H9 (cell line): ENCODE data around the gene CDH26. TPM values are rescaled to one million over a fixed set of nuclear protein-coding genes. Genes with fewer than 3 reads are reported as not detected.

ENCODE experiments used
- DNase-seq: peaks from one replicate; pipeline ENCODE4 v3.0.0-alpha.2; 2017
- H2AFZ ChIP-seq: one replicate; pipeline ENCODE4 v1.6.1; 2013; ENCODE audit warnings: mild to moderate bottlenecking, low read length, control low read depth, moderate library complexity
- H2AK5ac ChIP-seq: 2 replicates; pipeline ENCODE4 v1.6.1; 2013; ENCODE audit warnings: low read length, control low read depth, mixed read lengths; ENCODE audit not compliant: insufficient read length
- H2BK120ac ChIP-seq: one replicate; pipeline ENCODE4 v1.6.1; 2013; ENCODE audit warnings: low read depth, mild to moderate bottlenecking, low read length, control low read depth, inconsistent platforms; ENCODE audit not compliant: poor library complexity, severe bottlenecking
- H2BK12ac ChIP-seq: 2 replicates; pipeline ENCODE4 v1.6.1; 2013; ENCODE audit warnings: low read length, control low read depth, mixed read lengths, low read depth; ENCODE audit not compliant: insufficient read length
- H2BK15ac ChIP-seq: 2 replicates; pipeline ENCODE4 v1.6.1; 2013; ENCODE audit warnings: low read depth, low read length, control low read depth
- H2BK20ac ChIP-seq: one replicate; pipeline ENCODE4 v1.6.1; 2013; ENCODE audit warnings: low read depth, mild to moderate bottlenecking, low read length, control low read depth, inconsistent platforms; ENCODE audit not compliant: poor library complexity, severe bottlenecking
- H2BK5ac ChIP-seq: 2 replicates; pipeline ENCODE4 v1.6.1; 2013; ENCODE audit warnings: low read length, control low read depth, mixed read lengths; ENCODE audit not compliant: insufficient read length
- H3K14ac ChIP-seq: 2 replicates; pipeline ENCODE4 v1.6.1; 2013; ENCODE audit warnings: low read length, control low read depth; ENCODE audit not compliant: insufficient read depth
- H3K18ac ChIP-seq: 2 replicates; pipeline ENCODE4 v1.6.1; 2013; ENCODE audit warnings: low read depth, mild to moderate bottlenecking, mixed read lengths, low read length, control low read depth; ENCODE audit not compliant: insufficient read length
- H3K23ac ChIP-seq: 2 replicates; pipeline ENCODE4 v1.6.1; 2013; ENCODE audit warnings: low read length, control low read depth, mixed read lengths, low read depth; ENCODE audit not compliant: insufficient read length
- H3K23me2 ChIP-seq: 2 replicates; pipeline ENCODE4 v1.6.1; 2013; ENCODE audit warnings: low read depth, mild to moderate bottlenecking, mixed read lengths, low read length, control low read depth; ENCODE audit not compliant: insufficient read length, poor library complexity, severe bottlenecking
- H3K27ac ChIP-seq: 2 replicates; pipeline ENCODE4 v1.5.1; 2013; ENCODE audit warnings: low read length, control low read depth, mixed read lengths, low read depth; ENCODE audit not compliant: insufficient read length
- H3K27me3 ChIP-seq: 2 replicates; pipeline ENCODE4 v1.6.1; 2013; ENCODE audit warnings: low read length, control low read depth, inconsistent platforms; ENCODE audit not compliant: insufficient read depth
- H3K4ac ChIP-seq: 2 replicates; pipeline ENCODE4 v1.6.1; 2013; ENCODE audit warnings: low read depth, mild to moderate bottlenecking, control low read depth, inconsistent platforms, low read length, moderate library complexity
- H3K4me1 ChIP-seq: 2 replicates; pipeline ENCODE4 v1.6.1; 2013; ENCODE audit warnings: low read length, control low read depth, inconsistent platforms; ENCODE audit not compliant: insufficient read depth
- H3K4me2 ChIP-seq: 2 replicates; pipeline ENCODE4 v1.6.1; 2013; ENCODE audit warnings: low read length, control low read depth, mixed read lengths; ENCODE audit not compliant: insufficient read length, insufficient read depth
- H3K56ac ChIP-seq: 2 replicates; pipeline ENCODE4 v1.6.1; 2013; ENCODE audit warnings: low read depth, mild to moderate bottlenecking, mixed read lengths, low read length, control low read depth; ENCODE audit not compliant: insufficient read length
- H3K79me1 ChIP-seq: 2 replicates; pipeline ENCODE4 v1.6.1; 2013; ENCODE audit warnings: low read depth, mild to moderate bottlenecking, moderate library complexity, low read length, control low read depth, inconsistent platforms; ENCODE audit not compliant: insufficient read depth, poor library complexity, severe bottlenecking
- H3K79me2 ChIP-seq: 2 replicates; pipeline ENCODE4 v1.6.1; 2013; ENCODE audit warnings: low read length, control low read depth, inconsistent platforms; ENCODE audit not compliant: insufficient read depth
- H3K9ac ChIP-seq: 2 replicates; pipeline ENCODE4 v1.6.1; 2013; ENCODE audit warnings: low read length, control low read depth, mixed read lengths; ENCODE audit not compliant: insufficient read length; ENCODE audit errors: extremely low read depth
- H3K9me3 ChIP-seq: one replicate; pipeline ENCODE4 v1.6.1; 2013; ENCODE audit warnings: low read depth, low read length, inconsistent platforms; ENCODE audit not compliant: control insufficient read depth
- H3T11ph ChIP-seq: one replicate; pipeline ENCODE4 v1.6.1; 2013; ENCODE audit warnings: mild to moderate bottlenecking, low read length, control low read depth, inconsistent platforms
- H4K20me1 ChIP-seq: one replicate; pipeline ENCODE4 v1.6.1; 2013; ENCODE audit not compliant: control insufficient read depth, insufficient read length, insufficient read depth
- H4K5ac ChIP-seq: 2 replicates; pipeline ENCODE4 v1.6.1; 2013; ENCODE audit warnings: low read depth, mild to moderate bottlenecking, mixed read lengths, low read length, control low read depth; ENCODE audit not compliant: insufficient read length
- H4K8ac ChIP-seq: replicated peaks from 2 replicates; pipeline ENCODE4 v1.6.1; 2013; ENCODE audit warnings: low read length, control low read depth, mixed read lengths, low read depth; ENCODE audit not compliant: insufficient read length
- H4K91ac ChIP-seq: 2 replicates; pipeline ENCODE4 v1.6.1; 2013; ENCODE audit warnings: low read depth, mild to moderate bottlenecking, moderate library complexity, mixed read lengths, low read length, control low read depth; ENCODE audit not compliant: insufficient read length
- H3K27ac Mint-ChIP-seq, 3 experiments: 2 replicates in 2 of 3; 3 replicates in 1 of 3; pipeline ENCODE4 v1.8.0; 2020 to 2021; ENCODE audit warnings: mixed read lengths in 3 of 3, mild to moderate bottlenecking in 1 of 3, moderate library complexity in 1 of 3
- H3K27me3 Mint-ChIP-seq: 2 replicates; pipeline ENCODE4 v1.8.0; 2021; ENCODE audit warnings: low read depth, mild to moderate bottlenecking, moderate library complexity, mixed read lengths
- H3K36me3 Mint-ChIP-seq, 3 experiments: 2 replicates in 2 of 3; 3 replicates in 1 of 3; pipeline ENCODE4 v1.8.0; 2020 to 2021; ENCODE audit warnings: low read depth in 3 of 3, mixed read lengths in 3 of 3; ENCODE audit not compliant: insufficient read depth in 1 of 3
- H3K4me1 Mint-ChIP-seq, 2 experiments: 2 replicates each; pipeline ENCODE4 v1.8.0; 2020; ENCODE audit warnings: mixed read lengths in 2 of 2
- H3K4me3 Mint-ChIP-seq, 2 experiments: 2 replicates in 1 of 2; 3 replicates in 1 of 2; pipeline ENCODE4 v1.8.0; 2020 to 2021; ENCODE audit warnings: mild to moderate bottlenecking in 2 of 2, mixed read lengths in 2 of 2, moderate library complexity in 1 of 2
- H3K9me3 Mint-ChIP-seq, 2 experiments: 2 replicates in 1 of 2; 3 replicates in 1 of 2; pipeline ENCODE4 v1.8.0; 2020; ENCODE audit warnings: mild to moderate bottlenecking in 2 of 2, mixed read lengths in 2 of 2, moderate library complexity in 1 of 2
- CTCF ChIP-seq: fragments of 200-600 bp; sonication (generic); conservative IDR thresholded peaks from 3 replicates; pipeline ENCODE4 v1.8.0; 2021; ENCODE audit warnings: antibody characterized with exemption, mild to moderate bottlenecking
- WGBS: extraction: QIAGEN DNeasy Blood & Tissue Kit; methylation state at CpG from one replicate; pipeline ENCODE4 v1.1.7; 2013; ENCODE audit warnings: missing lambda C conversion rate, low lambda C conversion rate, mixed read lengths; ENCODE audit not compliant: insufficient read length; ENCODE audit errors: extremely low coverage; 5-methylcytosine and 5-hydroxymethylcytosine counted together
- total RNA-seq: library from RNA; stranded (reverse); gene quantifications from 2 replicates; pipeline ENCODE4 v1.2.1, GENCODE V29; 2021

Gene CDH26
- total RNA-seq, 1 experiment from 2014 or later: 0.79 TPM

GRCh38 chr20:60043435-60043834 lies 85.2 kb downstream of the CDH26 start:
- H3K4me1 Mint-ChIP-seq: peaks cover 16 to 24% of the 10 kb centered on the region in 2 experiments
- Histone ChIP-seq H4K8ac (no peak overlapping the region), H3K27me3 (no peaks in the 10 kb centered on the region), H3K27ac (no peak overlapping the region), H3K23me2 (no peaks in the 10 kb centered on the region), H2BK20ac (no peak overlapping the region), H3K9ac (no peak overlapping the region), H3K9me3 (no peaks in the 10 kb centered on the region), H2BK12ac (no peak overlapping the region), H3K14ac (no peak overlapping the region), H3K23ac (no peak overlapping the region), H3K79me2 (no peaks in the 10 kb centered on the region), H4K5ac (no peak overlapping the region), H4K91ac (no peak overlapping the region), H2AFZ (no peak overlapping the region), H3K79me1 (no peaks in the 10 kb centered on the region), H3K4me2 (no peak overlapping the region), H3T11ph (no peak overlapping the region), H3K56ac (no peak overlapping the region), H4K20me1 (no peaks in the 10 kb centered on the region), H3K4ac (no peak overlapping the region), H3K18ac (no peak overlapping the region), H2AK5ac (no peak overlapping the region), H2BK5ac (no peak overlapping the region), H2BK15ac (no peak overlapping the region), H3K4me1 (0 out of 2 replicates have a peak, but pooled peaks cover 3% of the 10 kb centered on the region), H2BK120ac (no peak overlapping the region)
- DNase-seq: no peak
- TF ChIP-seq CTCF: no peak
- H3K27ac Mint-ChIP-seq: no peak overlapping the region
- no peaks in the 10 kb centered on the region for H3K9me3 Mint-ChIP-seq
- no peak overlapping the region for H3K4me3 Mint-ChIP-seq
- H3K27me3 Mint-ChIP-seq: peaks cover 1% of the 10 kb centered on the region; the same call in 1 of the 2 replicates
- WGBS: no CpG with 5 or more reads among the region's 3 CpGs
- no peaks in the 10 kb centered on the region for H3K36me3 Mint-ChIP-seq
